Kidney capillary endothelial cell (primary cell): Measurements from ENCODE around the gene PRSS56.

Experiments used
- DNase-seq: peaks from one replicate; pipeline ENCODE4 v3.0.0-alpha.2; 2018; ENCODE audit warnings: low spot score

The PRSS56 gene

GRCh38 chr2:232502511-232502910 is 17.7 kb upstream of the PRSS56 start:
- no peak for DNase-seq

- DNase-seq = no peak
These were observed 17.0 kb upstream of the PRSS56 start for GRCh38 chr2:232502911-232503808.

GRCh38 chr2:232503809-232504323 is 16.3 kb upstream of the PRSS56 start:
- DNase-seq = no peak

- no peak for DNase-seq
These were observed 15.8 kb upstream of the PRSS56 start for GRCh38 chr2:232504438-232504837.

- DNase-seq = no peak
These were observed 14.3 kb upstream of the PRSS56 start for GRCh38 chr2:232505856-232506255.

GRCh38 chr2:232506709-232507108 is 13.5 kb upstream of the PRSS56 start:
- DNase-seq = no peak

- no peak for DNase-seq
These were observed 11.9 kb upstream of the PRSS56 start for GRCh38 chr2:232508251-232508650.

GRCh38 chr2:232511336-232511890 is 8.8 kb upstream of the PRSS56 start:
- no peak for DNase-seq

- no peak for DNase-seq
These were observed 7.6 kb upstream of the PRSS56 start for GRCh38 chr2:232512602-232513001.

- DNase-seq = no peak
These were observed 6.8 kb upstream of the PRSS56 start for GRCh38 chr2:232513353-232513752.

GRCh38 chr2:232515639-232516038 is 4.5 kb upstream of the PRSS56 start:
- no peak for DNase-seq

- DNase-seq = no peak
These were observed 3.6 kb upstream of the PRSS56 start for GRCh38 chr2:232516551-232516950.

GRCh38 chr2:232518844-232519243 is 1.3 kb upstream of the PRSS56 start:
- DNase-seq = no peak

- no peak for DNase-seq
These were observed 301 bp downstream of the PRSS56 start for GRCh38 chr2:232520489-232520888.

GRCh38 chr2:232521098-232521497 is 910 bp downstream of the PRSS56 start:
- no peak for DNase-seq

- no peak for DNase-seq
These were observed 1.9 kb downstream of the PRSS56 start for GRCh38 chr2:232521959-232522622.

GRCh38 chr2:232522623-232523401 is 2.6 kb downstream of the PRSS56 start:
- DNase-seq = no peak

- no peak for DNase-seq
These were observed 3.2 kb downstream of the PRSS56 start for GRCh38 chr2:232523402-232523681.

- DNase-seq = no peak
These were observed 3.8 kb downstream of the PRSS56 start for GRCh38 chr2:232523682-232524597.

- no peak for DNase-seq
These were observed 4.6 kb downstream of the PRSS56 start for GRCh38 chr2:232524771-232525170.

GRCh38 chr2:232525199-232525598 is 5.0 kb downstream of the PRSS56 start:
- no peak for DNase-seq
